Measurements from ENCODE around the gene FOXE3.

DNA sequence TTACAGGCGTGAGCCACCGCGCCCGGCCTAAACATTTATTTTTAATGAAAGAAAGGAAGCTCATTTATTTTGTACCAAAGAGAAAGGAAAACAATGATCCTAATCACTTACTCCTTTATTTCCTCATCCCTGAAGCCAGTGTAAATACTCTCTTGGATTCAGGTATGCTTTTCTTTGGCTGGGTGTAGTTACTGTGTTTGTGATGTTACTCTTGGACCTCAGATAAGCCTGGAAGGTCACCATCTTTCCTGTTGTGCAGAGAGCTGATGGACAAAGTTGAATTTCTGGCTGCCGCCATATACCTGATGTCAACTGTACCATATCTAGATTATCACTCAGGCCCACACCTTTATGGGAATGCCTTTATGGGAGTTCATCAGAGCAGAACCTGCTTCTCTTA lies 35.4 kb upstream of the FOXE3 start:
- TF ChIP-seq CTCF (IDR thresholded peaks at IDR 0.05) (no peak), POLR2A (IDR thresholded peaks at IDR 0.05) (no peak)

Measured in ovary (tissue), 3 donors.